PC-3 (cell line): ENCODE data around the gene MYADM.

Experiments used
- CTCF ChIP-seq: fragments of 300-600 bp; sonication (generic); conservative IDR thresholded peaks from 2 replicates; pipeline ENCODE4 v1.5.1; 2017; ENCODE audit warnings: antibody characterized with exemption, low read depth, mild to moderate bottlenecking, low read length
- EZH2 ChIP-seq: fragments of 300-600 bp; sonication (generic); IDR thresholded peaks from one replicate; pipeline ENCODE4 v1.6.1; 2017; ENCODE audit warnings: antibody characterized with exemption, mild to moderate bottlenecking, low read length; ENCODE audit not compliant: unreplicated experiment

- peak; percentile 64 for TF ChIP-seq EZH2
- no peak for TF ChIP-seq CTCF
These were observed 40.6 kb downstream of the MYADM start for GRCh38 chr19:53908106-53908934.
